HG03460 (cell line): ENCODE measurements around the gene ZNF280B.
"Not testable (repeated sequence)": the region's sequence is repeated elsewhere in the genome, so short reads cannot be mapped to it uniquely, and the experiment has no call there.

ENCODE experiments used
- ATAC-seq: cut with Tn5 transposase; IDR thresholded peaks from one replicate; pipeline ENCODE4 v1.9.1; 2021; ENCODE audit not compliant: unreplicated experiment

ZNF280B gene

GRCh38 chr22:22535662-22536061 is 27.1 kb upstream of the ZNF280B start:
- ATAC-seq, result no peak

- no peak for ATAC-seq
Measured at GRCh38 chr22:22534604-22535415, 26.3 kb upstream of the ZNF280B start.

- ATAC-seq, result no peak
Measured at GRCh38 chr22:22533863-22534262, 25.3 kb upstream of the ZNF280B start.

- no peak for ATAC-seq
Measured at GRCh38 chr22:22533417-22533816, 24.9 kb upstream of the ZNF280B start.

- ATAC-seq, result not testable (repeated sequence)
Measured at GRCh38 chr22:22532547-22533071, 24.1 kb upstream of the ZNF280B start.

- no peak for ATAC-seq
Measured at GRCh38 chr22:22531770-22532546, 23.4 kb upstream of the ZNF280B start.

- ATAC-seq, result no peak
Measured at GRCh38 chr22:22528780-22529179, 20.2 kb upstream of the ZNF280B start.

- no peak for ATAC-seq
Measured at GRCh38 chr22:22527312-22527711, 18.8 kb upstream of the ZNF280B start.

- no peak for ATAC-seq
Measured at GRCh38 chr22:22526125-22526912, 17.8 kb upstream of the ZNF280B start.

GRCh38 chr22:22523494-22523893 is 15.0 kb upstream of the ZNF280B start:
- no peak for ATAC-seq

- no peak for ATAC-seq
Measured at GRCh38 chr22:22521631-22522030, 13.1 kb upstream of the ZNF280B start.

GRCh38 chr22:22520667-22521602 is 12.4 kb upstream of the ZNF280B start:
- no peak for ATAC-seq

- ATAC-seq, result no peak
Measured at GRCh38 chr22:22520020-22520656, 11.6 kb upstream of the ZNF280B start, which contains the start of gene ZNF280A. ZNF280A (minus strand) TSS chr22:22520270; CDS start chr22:22515630, 4,640 bp downstream.

GRCh38 chr22:22519591-22519990 is 11.0 kb upstream of the ZNF280B start:
- no peak for ATAC-seq

GRCh38 chr22:22516992-22517391 is 8.4 kb upstream of the ZNF280B start:
- ATAC-seq, result no peak

GRCh38 chr22:22515890-22516289 is 7.3 kb upstream of the ZNF280B start:
- ATAC-seq, result no peak

- ATAC-seq, result not testable (repeated sequence)
Measured at GRCh38 chr22:22514431-22514830, 5.9 kb upstream of the ZNF280B start.

GRCh38 chr22:22513619-22514018 is 5.1 kb upstream of the ZNF280B start:
- no peak for ATAC-seq

GRCh38 chr22:22512951-22513350 is 4.4 kb upstream of the ZNF280B start:
- ATAC-seq, result no peak
